CD4-positive, CD25-positive, alpha-beta regulatory T cell (primary cell): ENCODE measurements around the gene LCK. TPM values are rescaled to one million over a fixed set of nuclear protein-coding genes. Genes with fewer than 3 reads are reported as not detected.
"Not testable (repeated sequence)": the region's sequence is repeated elsewhere in the genome, so short reads cannot be mapped to it uniquely, and the experiment has no call there.

ENCODE experiments used
- ATAC-seq, 2 donors: fragments of 150-1000 bp; cut with Tn5 transposase; one replicate each; pipeline ENCODE4 v1.10.0; 2021; ENCODE audit warnings: low read depth in 2 of 2, moderate number of reproducible peaks in 2 of 2, moderate library complexity in 1 of 2
- DNase-seq, 3 donors: peaks; one replicate each; pipeline versions ENCODE4 v3.0.0 to v3.0.0-alpha.2; 2012 to 2022; ENCODE audit warnings: mixed read lengths in 1 of 3
- H3K27ac ChIP-seq: one replicate; pipeline ENCODE4 v1.7.0; 2013; ENCODE audit warnings: mild to moderate bottlenecking, low read length; ENCODE audit not compliant: insufficient read depth, poor library complexity, severe bottlenecking
- H3K27me3 ChIP-seq: one replicate; pipeline ENCODE4 v1.7.0; 2013; ENCODE audit warnings: low read length; ENCODE audit not compliant: control insufficient read depth, insufficient read depth
- H3K36me3 ChIP-seq: one replicate; pipeline ENCODE4 v1.7.0; 2013; ENCODE audit warnings: mild to moderate bottlenecking, low read length, moderate library complexity; ENCODE audit not compliant: control insufficient read depth, insufficient read depth
- H3K4me1 ChIP-seq: 2 replicates; pipeline ENCODE4 v1.7.0; 2013; ENCODE audit warnings: mild to moderate bottlenecking, low read length; ENCODE audit not compliant: insufficient read depth, control insufficient read depth, poor library complexity, severe bottlenecking
- H3K4me3 ChIP-seq: one replicate; pipeline ENCODE4 v1.7.0; 2013; ENCODE audit warnings: low read depth, mild to moderate bottlenecking, low read length, moderate library complexity
- H3K9me3 ChIP-seq, 2 experiments: 1 replicate in 1 of 2; 2 replicates in 1 of 2; pipeline ENCODE4 v1.7.0; 2013; ENCODE audit warnings: low read length in 2 of 2, mild to moderate bottlenecking in 1 of 2, moderate library complexity in 1 of 2; ENCODE audit not compliant: control insufficient read depth in 2 of 2
- H3K27ac Mint-ChIP-seq, 3 donors: one replicate each; pipeline ENCODE4 v1.8.0; 2020 to 2022; ENCODE audit warnings: mild to moderate bottlenecking in 3 of 3, mixed read lengths in 3 of 3, moderate library complexity in 2 of 3
- H3K27me3 Mint-ChIP-seq: one replicate; pipeline ENCODE4 v1.8.0; 2022; ENCODE audit warnings: mild to moderate bottlenecking, mixed read lengths
- H3K36me3 Mint-ChIP-seq: one replicate; pipeline ENCODE4 v1.8.0; 2020; ENCODE audit warnings: mixed read lengths
- H3K4me1 Mint-ChIP-seq, 4 donors: one replicate each; pipeline ENCODE4 v1.8.0; 2020 to 2022; ENCODE audit warnings: mixed read lengths in 4 of 4, mild to moderate bottlenecking in 1 of 4
- H3K4me3 Mint-ChIP-seq, 4 donors: one replicate each; pipeline ENCODE4 v1.8.0; 2020 to 2022; ENCODE audit warnings: mild to moderate bottlenecking in 4 of 4, mixed read lengths in 4 of 4, moderate library complexity in 3 of 4
- H3K9me3 Mint-ChIP-seq, 7 donors: one replicate each; pipeline ENCODE4 v1.8.0; 2020 to 2022; ENCODE audit warnings: mixed read lengths in 7 of 7, mild to moderate bottlenecking in 3 of 7, moderate library complexity in 2 of 7
- polyA plus RNA-seq, 4 donors: library from polyadenylated mRNA; unstranded; fragments of 300-500 nt; fragmentation: Illumina TruSeq; gene quantifications; one replicate each; pipeline ENCODE4 v1.2.3, GENCODE V29; 2021
- total RNA-seq: library from RNA; stranded (reverse); gene quantifications from one replicate; pipeline ENCODE4 v1.2.3, GENCODE V29; 2022

LCK gene
- total and polyA plus RNA-seq, 5 donors from 2014 or later: 388 to 1,114 (median 983) TPM

- Mint-ChIP-seq H3K9me3 (peaks cover 0 to 2% (median 0%) of the 10 kb centered on the region in 7 donors), H3K4me1 (peaks cover 13 to 78% (median 48%) of the 10 kb centered on the region in 4 donors), H3K36me3 (peaks cover 26% of the 10 kb centered on the region), H3K27ac (peak overlapping the region; percentile 88 to 97 (median 90)), H3K4me3 (peak overlapping the region; percentile 55 to 78 (median 62)), H3K27me3 (no peaks in the 10 kb centered on the region)
- peaks cover 16% of the 10 kb centered on the region for H3K36me3 ChIP-seq
- H3K4me1 ChIP-seq: peaks cover 72% of the 10 kb centered on the region
- no peak for ATAC-seq
- H3K27me3 ChIP-seq: no peaks in the 10 kb centered on the region
- no peak for DNase-seq
- no peak overlapping the region for H3K4me3 ChIP-seq
- no peaks in the 10 kb centered on the region for H3K9me3 ChIP-seq
- peak overlapping the region; percentile 49 for H3K27ac ChIP-seq
Observed at GRCh38 chr1:32269744-32270143, 18.7 kb downstream of the LCK start.

- peaks cover 53% of the 10 kb centered on the region for H3K4me1 ChIP-seq
- H3K9me3 ChIP-seq: no peaks in the 10 kb centered on the region
- H3K27ac ChIP-seq: peak overlapping the region; percentile 79
- Mint-ChIP-seq H3K27me3 (no peaks in the 10 kb centered on the region), H3K4me1 (peaks cover 4 to 65% (median 36%) of the 10 kb centered on the region in 4 donors), H3K9me3 (no peaks in the 10 kb centered on the region), H3K36me3 (peaks cover 25% of the 10 kb centered on the region), H3K27ac (peak overlapping the region; percentile 93 to 99 (median 97)), H3K4me3 (peak overlapping the region; percentile 85 to 93 (median 90))
- peak overlapping the region; percentile 72 for H3K4me3 ChIP-seq
- DNase-seq (peak in 2 of 3 donors; percentile 43 to 50), ATAC-seq (no peak)
- no peaks in the 10 kb centered on the region for H3K27me3 ChIP-seq
- peaks cover 40% of the 10 kb centered on the region for H3K36me3 ChIP-seq
Observed at GRCh38 chr1:32272557-32273390, 21.7 kb downstream of the LCK start.

GRCh38 chr1:32273391-32274208 is 22.5 kb downstream of the LCK start:
- Mint-ChIP-seq H3K36me3 (peaks cover 33% of the 10 kb centered on the region), H3K27ac (peak overlapping the region; percentile 93 to 99 (median 97)), H3K4me3 (peak overlapping the region; percentile 85 to 93 (median 90)), H3K4me1 (peaks cover 4 to 70% (median 37%) of the 10 kb centered on the region in 4 donors), H3K27me3 (no peaks in the 10 kb centered on the region), H3K9me3 (no peaks in the 10 kb centered on the region)
- no peaks in the 10 kb centered on the region for H3K27me3 ChIP-seq
- H3K9me3 ChIP-seq: no peaks in the 10 kb centered on the region
- H3K4me1 ChIP-seq: peaks cover 53% of the 10 kb centered on the region
- peak; percentile 72 to 89 (median 81) for DNase-seq
- peaks cover 48% of the 10 kb centered on the region for H3K36me3 ChIP-seq
- ATAC-seq: peak; percentile 92 to 95
- H3K27ac ChIP-seq: peak overlapping the region; percentile 79
- peak overlapping the region; percentile 72 for H3K4me3 ChIP-seq

- DNase-seq (no peak), ATAC-seq (no peak)
- peak overlapping the region; percentile 79 for H3K27ac ChIP-seq
- Mint-ChIP-seq H3K36me3 (peaks cover 44% of the 10 kb centered on the region), H3K9me3 (no peaks in the 10 kb centered on the region), H3K4me3 (peak overlapping the region in 3 of 4 donors; percentile 70 to 93 (median 85)), H3K27ac (peak overlapping the region; percentile 93 to 99 (median 97)), H3K27me3 (no peaks in the 10 kb centered on the region), H3K4me1 (peaks cover 4 to 67% (median 39%) of the 10 kb centered on the region in 4 donors)
- no peaks in the 10 kb centered on the region for H3K9me3 ChIP-seq
- H3K36me3 ChIP-seq: peaks cover 59% of the 10 kb centered on the region
- H3K27me3 ChIP-seq: no peaks in the 10 kb centered on the region
- H3K4me1 ChIP-seq: peaks cover 43% of the 10 kb centered on the region
- peak overlapping the region; percentile 72 for H3K4me3 ChIP-seq
Observed at GRCh38 chr1:32274646-32275340, 23.7 kb downstream of the LCK start.

GRCh38 chr1:32275424-32275823 is 24.4 kb downstream of the LCK start:
- Mint-ChIP-seq H3K36me3 (peaks cover 46% of the 10 kb centered on the region), H3K27me3 (no peaks in the 10 kb centered on the region), H3K9me3 (no peaks in the 10 kb centered on the region), H3K4me1 (peaks cover 4 to 64% (median 38%) of the 10 kb centered on the region in 4 donors), H3K4me3 (peak overlapping the region in 1 of 4 donors; percentile 31), H3K27ac (no peak overlapping the region)
- ATAC-seq: no peak
- Histone ChIP-seq H3K4me3 (no peak overlapping the region), H3K27me3 (no peaks in the 10 kb centered on the region), H3K27ac (peak overlapping the region; percentile 79), H3K4me1 (peaks cover 42% of the 10 kb centered on the region), H3K36me3 (peaks cover 63% of the 10 kb centered on the region), H3K9me3 (no peaks in the 10 kb centered on the region)
- DNase-seq: no peak

GRCh38 chr1:32276032-32276782 is 25.1 kb downstream of the LCK start:
- no peaks in the 10 kb centered on the region for H3K27me3 Mint-ChIP-seq
- peaks cover 39% of the 10 kb centered on the region for H3K4me1 ChIP-seq
- no peak for ATAC-seq
- H3K27ac ChIP-seq: peak overlapping the region; percentile 79
- H3K36me3 Mint-ChIP-seq: peaks cover 46% of the 10 kb centered on the region
- H3K4me3 ChIP-seq: no peak overlapping the region
- peaks cover 4 to 60% (median 36%) of the 10 kb centered on the region in 4 donors for H3K4me1 Mint-ChIP-seq
- H3K9me3 ChIP-seq: no peaks in the 10 kb centered on the region
- peaks cover 69% of the 10 kb centered on the region for H3K36me3 ChIP-seq
- peak overlapping the region in 1 of 4 donors; percentile 24 for H3K4me3 Mint-ChIP-seq
- H3K27me3 ChIP-seq: no peaks in the 10 kb centered on the region
- no peaks in the 10 kb centered on the region for H3K9me3 Mint-ChIP-seq
- no peak for DNase-seq
- H3K27ac Mint-ChIP-seq: peak overlapping the region in 1 of 3 donors; percentile 20

GRCh38 chr1:32284777-32285176 is 33.7 kb downstream of the LCK start:
- not testable (repeated sequence) for H3K27me3 ChIP-seq, H3K4me1 ChIP-seq, H3K27ac ChIP-seq, H3K27me3 Mint-ChIP-seq, H3K4me3 Mint-ChIP-seq, H3K27ac Mint-ChIP-seq, DNase-seq, H3K4me3 ChIP-seq, ATAC-seq, H3K9me3 ChIP-seq, H3K9me3 Mint-ChIP-seq, H3K4me1 Mint-ChIP-seq
- H3K36me3 ChIP-seq: peaks cover 67% of the 10 kb centered on the region
- peaks cover 18% of the 10 kb centered on the region for H3K36me3 Mint-ChIP-seq
